ENCODE measurements around the gene NSUN4.
"Not testable (repeated sequence)": the region's sequence is repeated elsewhere in the genome, so short reads cannot be mapped to it uniquely, and the experiment has no call there.

Gene NSUN4

GRCh38 chr1:46328182-46328581 is 12.4 kb upstream of the NSUN4 start:
- not testable (repeated sequence) for DNase-seq

- DNase-seq: not testable (repeated sequence)
Observed at GRCh38 chr1:46329807-46330206, 10.8 kb upstream of the NSUN4 start.

- not testable (repeated sequence) for DNase-seq
Observed at GRCh38 chr1:46330381-46330780, 10.2 kb upstream of the NSUN4 start.

- DNase-seq: not testable (repeated sequence)
Observed at GRCh38 chr1:46331786-46332540, 8.6 kb upstream of the NSUN4 start.

- DNase-seq: no peak
Observed at GRCh38 chr1:46333300-46334029, 7.1 kb upstream of the NSUN4 start.

GRCh38 chr1:46334030-46334384 is 6.6 kb upstream of the NSUN4 start:
- no peak for DNase-seq

GRCh38 chr1:46335081-46335480 is 5.5 kb upstream of the NSUN4 start:
- DNase-seq: no peak

GRCh38 chr1:46337409-46337808 is 3.2 kb upstream of the NSUN4 start:
- not testable (repeated sequence) for DNase-seq

- DNase-seq: no peak
Observed at GRCh38 chr1:46341222-46342083, 846 bp downstream of the NSUN4 start.

- no peak for DNase-seq
Observed at GRCh38 chr1:46342084-46342656, 1.6 kb downstream of the NSUN4 start.

GRCh38 chr1:46342677-46343350 is 2.2 kb downstream of the NSUN4 start:
- DNase-seq: no peak

- no peak for DNase-seq
Observed at GRCh38 chr1:46343351-46343695, 2.7 kb downstream of the NSUN4 start.

GRCh38 chr1:46343705-46344104 is 3.1 kb downstream of the NSUN4 start:
- no peak for DNase-seq

GRCh38 chr1:46344481-46344880 is 3.9 kb downstream of the NSUN4 start:
- DNase-seq: no peak

GRCh38 chr1:46345281-46345680 is 4.7 kb downstream of the NSUN4 start:
- no peak for DNase-seq

GRCh38 chr1:46352363-46352762 is 11.8 kb downstream of the NSUN4 start:
- DNase-seq: no peak

- not testable (repeated sequence) for DNase-seq
Observed at GRCh38 chr1:46355920-46356319, 15.3 kb downstream of the NSUN4 start.

GRCh38 chr1:46362158-46362557 is 21.6 kb downstream of the NSUN4 start:
- DNase-seq: no peak

GRCh38 chr1:46363121-46363520 is 22.5 kb downstream of the NSUN4 start:
- DNase-seq: no peak

GRCh38 chr1:46364612-46365011 is 24.0 kb downstream of the NSUN4 start:
- DNase-seq: no peak

GRCh38 chr1:46365796-46366195 is 25.2 kb downstream of the NSUN4 start:
- not testable (repeated sequence) for DNase-seq

GRCh38 chr1:46367072-46367471 is 26.5 kb downstream of the NSUN4 start:
- no peak for DNase-seq

- DNase-seq: not testable (repeated sequence)
Observed at GRCh38 chr1:46367701-46368100, 27.1 kb downstream of the NSUN4 start.
